ENCODE measurements around the gene NKX1-1.

The NKX1-1 gene

DNA sequence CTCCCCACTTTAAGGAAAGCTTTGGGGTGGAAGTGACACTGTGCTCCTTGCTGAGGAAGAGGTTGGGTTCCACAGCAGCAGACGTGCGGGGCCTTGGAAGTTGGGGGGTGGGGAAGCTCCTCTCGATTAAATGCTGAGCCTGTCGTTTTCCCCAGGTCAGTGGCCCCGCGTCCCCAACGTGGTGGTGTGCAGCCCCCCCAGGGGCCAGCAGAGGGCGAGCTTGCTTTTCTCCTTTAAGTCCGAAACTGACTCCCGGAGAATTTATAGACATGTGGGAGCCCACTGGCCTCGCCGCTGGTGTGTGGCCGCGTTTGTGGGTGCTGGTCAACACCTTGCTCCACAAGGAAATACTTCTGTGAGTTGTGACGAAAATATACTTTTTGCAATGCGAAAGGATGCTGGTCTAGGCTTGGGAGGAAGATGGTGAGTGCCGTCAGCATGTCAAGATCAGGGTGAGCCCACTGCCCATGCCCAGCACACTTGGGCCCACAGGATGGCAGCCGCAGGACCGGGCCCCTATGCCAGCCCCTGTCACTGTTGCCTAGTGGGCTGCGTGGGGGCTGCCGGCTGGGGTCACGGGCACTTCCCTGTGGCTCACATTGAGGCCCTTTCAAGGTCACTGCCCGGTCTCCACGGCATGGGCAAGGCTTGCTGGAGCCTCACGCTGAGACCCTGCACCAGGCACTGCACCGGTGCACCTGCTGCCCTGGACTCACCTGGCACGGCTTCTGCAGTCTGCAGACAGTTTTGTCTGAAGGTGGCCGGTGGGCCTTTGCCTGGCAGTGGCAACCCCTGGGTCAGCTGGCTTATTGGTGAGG, 49.9 kb downstream of the NKX1-1 start:
- DNase-seq = peak; percentile 4 to 18

DNA sequence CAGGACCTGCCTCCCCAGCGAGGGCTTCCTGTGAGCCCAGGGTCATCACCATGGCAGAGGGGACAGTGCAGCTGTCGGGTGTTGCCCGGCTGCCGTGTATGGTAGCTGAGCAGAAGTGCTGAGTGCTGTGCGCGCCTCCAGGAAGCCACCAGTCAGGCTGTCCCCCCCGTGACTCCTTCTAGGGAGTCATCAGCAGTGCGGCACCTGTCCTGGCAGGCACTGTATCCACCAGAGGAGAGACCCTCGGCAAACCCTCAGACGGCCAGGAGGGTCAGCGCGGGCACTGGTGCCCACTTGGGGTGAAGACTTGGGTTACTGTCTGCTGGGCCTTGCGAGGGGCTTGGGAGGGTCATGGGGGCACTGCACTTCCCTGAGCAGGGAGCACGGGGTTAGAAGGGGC, 50.9 kb downstream of the NKX1-1 start:
- no peak for DNase-seq

- DNase-seq = no peak
These were observed 51.3 kb downstream of the NKX1-1 start for GRCh38 chr4:1354983-1355275.

- no peak for DNase-seq
These were observed 51.9 kb downstream of the NKX1-1 start for GRCh38 chr4:1354136-1354982.

DNA sequence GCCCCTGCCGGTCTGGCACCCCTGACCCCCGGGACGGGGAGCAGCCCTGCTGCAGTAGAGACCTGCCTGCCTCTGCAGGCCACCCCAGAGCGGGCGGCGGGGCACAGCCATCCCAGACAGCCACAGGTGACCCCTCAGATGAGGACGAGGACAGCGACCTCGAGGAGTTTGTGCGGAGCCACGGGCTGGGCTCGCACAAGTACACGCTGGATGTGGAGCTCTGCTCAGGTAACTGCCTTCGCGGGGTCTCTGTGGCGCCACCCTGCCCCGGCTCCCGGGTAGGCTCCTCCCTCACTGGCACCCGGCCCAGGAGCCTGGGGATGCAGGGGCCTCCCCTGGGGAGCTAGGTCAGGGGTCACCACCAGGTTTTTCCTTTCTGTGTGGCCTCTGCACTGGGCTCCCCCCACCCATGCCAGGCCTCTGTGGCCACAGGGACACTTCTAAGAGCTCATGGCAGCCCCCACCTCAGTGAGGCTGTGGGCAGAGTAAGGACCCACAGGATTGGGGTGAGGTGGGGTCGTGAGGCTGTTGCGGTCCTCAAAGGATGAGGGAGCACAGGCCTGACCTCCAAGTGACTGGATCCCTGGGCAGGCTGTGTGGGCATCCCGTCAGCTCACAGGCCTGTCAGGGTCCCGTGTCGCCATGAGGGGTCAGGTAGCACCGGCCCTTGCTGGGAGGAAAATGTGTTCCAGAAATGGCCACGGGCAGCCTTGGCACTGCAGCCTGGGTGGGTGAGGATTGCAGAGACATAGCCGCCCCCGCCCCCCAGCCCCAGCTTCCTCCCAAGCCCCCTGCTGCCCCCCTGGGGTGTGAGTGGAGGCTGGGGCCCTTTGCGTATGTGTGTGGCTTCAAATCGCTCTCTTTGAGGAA, 52.8 kb downstream of the NKX1-1 start:
- no peak for DNase-seq

All from SHP77 (cell line).